Measurements from ENCODE around the gene CLEC12A.
"Not testable (repeated sequence)": the region's sequence is repeated elsewhere in the genome, so short reads cannot be mapped to it uniquely, and the experiment has no call there.

The CLEC12A gene

GRCh38 chr12:9969673-9970072, 1.5 kb upstream of the CLEC12A start:
- no peak for DNase-seq (ENCODE audit: low spot score)

DNA sequence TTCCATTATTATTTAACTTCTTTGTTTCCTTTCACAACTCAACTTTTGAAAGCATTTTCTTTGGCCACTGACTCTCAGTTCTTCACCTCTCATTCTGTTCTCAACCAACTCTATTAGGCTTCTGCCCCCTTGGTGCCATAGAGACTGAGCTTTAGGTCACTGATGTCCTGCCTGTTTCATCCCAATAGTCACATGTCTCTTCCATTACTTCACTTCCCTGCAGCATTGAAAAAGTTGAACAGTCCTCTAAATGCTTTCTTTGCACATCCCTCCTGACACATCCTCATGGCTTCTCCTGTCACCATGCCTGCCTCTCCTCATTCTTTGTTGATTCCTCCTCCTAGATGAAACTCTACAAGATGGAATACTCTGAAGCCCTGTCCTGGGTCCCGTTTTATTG, 2.7 kb downstream of the CLEC12A start:
- DNase-seq (ENCODE audit: low spot score), result no peak

- DNase-seq (ENCODE audit: low spot score), result not testable (repeated sequence)
These were observed 3.5 kb downstream of the CLEC12A start for GRCh38 chr12:9974731-9975130.

DNA sequence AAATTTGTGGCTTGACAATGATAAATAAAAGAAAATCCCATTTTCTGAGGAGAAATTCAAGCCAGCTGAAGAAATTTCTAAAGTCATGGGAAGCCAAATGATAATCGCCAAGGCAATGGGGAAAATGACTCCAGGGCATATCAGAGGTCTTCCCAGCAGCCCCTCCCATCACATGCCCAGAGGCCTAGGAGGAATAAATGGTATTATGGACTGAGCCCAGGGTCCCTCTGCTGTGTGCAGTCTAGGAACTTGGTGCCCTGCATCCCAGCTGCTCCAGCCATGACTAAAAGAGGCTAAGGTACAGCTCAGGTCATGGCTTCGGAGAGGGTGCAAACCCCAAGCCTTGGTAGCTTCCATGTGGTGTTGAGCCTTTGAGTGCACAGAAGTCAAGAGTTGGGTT, 4.4 kb downstream of the CLEC12A start:
- no peak for DNase-seq (ENCODE audit: low spot score)

- DNase-seq (ENCODE audit: low spot score), result not testable (repeated sequence)
These were observed 5.4 kb downstream of the CLEC12A start for GRCh38 chr12:9976626-9977025.

- no peak for DNase-seq (ENCODE audit: low spot score)
These were observed 6.7 kb downstream of the CLEC12A start for GRCh38 chr12:9977916-9978315.

- DNase-seq (ENCODE audit: low spot score), result no peak
These were observed 8.9 kb downstream of the CLEC12A start for GRCh38 chr12:9980126-9980525.

DNA sequence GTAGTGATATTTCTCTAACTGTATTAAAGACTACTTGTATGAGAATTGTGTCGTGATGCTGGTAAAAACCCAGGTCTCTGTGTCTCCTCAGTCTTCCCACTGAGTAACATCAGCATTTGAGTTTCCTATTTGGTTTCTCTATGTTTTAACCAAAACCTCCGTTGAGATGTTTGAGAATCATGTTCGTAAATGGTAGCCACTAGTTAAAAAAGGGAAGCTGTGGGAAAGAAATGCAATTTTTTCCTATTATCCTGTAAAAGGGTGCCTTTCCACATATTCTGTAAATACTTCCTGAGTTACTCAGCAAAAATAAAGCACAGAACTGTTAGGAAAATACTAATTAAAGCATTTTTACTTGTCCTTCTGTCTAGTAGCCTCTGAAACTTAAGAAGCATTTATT, 20.7 kb downstream of the CLEC12A start:
- DNase-seq (ENCODE audit: low spot score), result no peak

DNA sequence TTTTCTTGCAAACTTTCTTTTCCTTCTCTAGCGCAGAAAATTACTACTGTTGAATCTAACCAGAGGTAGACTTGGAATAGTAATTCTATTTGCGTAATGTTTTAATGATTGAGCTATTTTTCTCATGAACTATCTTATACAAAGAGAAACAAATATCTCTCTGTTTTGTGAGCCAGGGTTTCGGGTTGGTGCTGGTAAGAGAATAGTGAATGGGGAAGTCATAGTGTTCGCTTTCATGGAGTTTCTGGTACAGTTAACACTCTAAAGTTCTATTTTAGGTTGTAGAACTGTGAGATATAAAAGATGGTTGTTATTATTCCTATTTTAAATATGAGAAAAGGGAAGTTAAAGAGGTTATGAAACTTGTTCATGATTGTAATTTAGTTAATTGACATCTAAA, 21.1 kb downstream of the CLEC12A start:
- DNase-seq (ENCODE audit: low spot score), result no peak

- no peak for DNase-seq (ENCODE audit: low spot score)
These were observed 27.8 kb downstream of the CLEC12A start, which contains the start of gene CLEC1B for GRCh38 chr12:9999016-9999415. Gene CLEC1B (minus strand): TSS chr12:9999121. CDS start chr12:9999100, 21 bp downstream.

DNA sequence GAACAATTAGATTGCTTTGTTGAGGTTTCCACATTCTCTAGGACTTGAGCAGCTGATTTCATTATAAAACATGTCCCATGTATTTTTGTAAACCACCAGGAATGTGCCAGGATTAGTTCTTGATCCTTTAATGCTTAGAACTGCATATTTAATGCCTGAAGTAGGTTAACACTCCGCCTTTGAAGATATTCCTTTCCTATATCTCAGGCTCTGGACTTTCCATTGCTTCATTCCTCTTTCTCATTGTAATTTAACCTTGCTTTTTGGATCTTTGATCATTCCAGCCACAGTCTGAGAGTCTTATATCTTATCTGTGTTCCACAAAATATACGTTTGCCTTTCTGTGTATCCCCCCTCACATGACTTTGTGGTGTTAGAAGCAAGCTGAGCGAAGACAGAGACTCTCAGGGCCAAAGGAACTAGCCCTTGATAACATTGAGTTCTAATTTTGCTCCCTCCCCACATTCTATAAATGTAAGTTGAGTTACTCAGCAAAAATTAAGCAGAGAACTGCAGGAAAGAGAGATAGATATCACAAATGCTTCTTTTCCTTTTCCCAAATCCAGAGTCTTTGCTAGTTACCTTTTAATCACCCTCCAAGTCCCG, 30.1 kb downstream of the CLEC12A start:
- DNase-seq (ENCODE audit: low spot score), result no peak

- no peak for DNase-seq (ENCODE audit: low spot score)
These were observed 41.6 kb downstream of the CLEC12A start for GRCh38 chr12:10012630-10013330.

- DNase-seq (ENCODE audit: low spot score), result no peak
These were observed 44.2 kb downstream of the CLEC12A start for GRCh38 chr12:10015450-10015849.

GRCh38 chr12:10016881-10017280, 45.7 kb downstream of the CLEC12A start:
- DNase-seq (ENCODE audit: low spot score), result no peak

GRCh38 chr12:10018386-10018785, 47.2 kb downstream of the CLEC12A start:
- no peak for DNase-seq (ENCODE audit: low spot score)

DNA sequence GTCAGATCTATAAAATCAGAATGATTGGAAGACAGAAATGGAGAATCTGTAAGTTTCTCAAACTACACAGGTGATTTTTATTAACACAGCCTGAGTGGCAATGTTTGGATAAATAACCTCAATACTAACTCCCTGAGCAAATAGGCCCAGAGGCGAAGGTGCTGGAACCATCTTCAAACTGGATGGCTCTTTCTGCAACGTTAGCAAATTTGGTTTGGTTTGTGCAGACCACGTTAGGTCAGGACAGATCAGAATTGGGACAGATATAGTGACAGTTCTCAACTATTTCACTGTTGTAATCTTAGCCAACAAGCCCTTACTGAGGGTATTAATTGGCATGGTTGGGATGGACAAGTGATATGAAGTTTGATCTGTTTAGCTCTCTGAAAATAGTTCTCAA, 50.1 kb downstream of the CLEC12A start:
- no peak for DNase-seq (ENCODE audit: low spot score)

- DNase-seq (ENCODE audit: low spot score), result no peak
These were observed 54.0 kb downstream of the CLEC12A start for GRCh38 chr12:10025236-10025635.

GRCh38 chr12:10026666-10027065, 55.5 kb downstream of the CLEC12A start:
- not testable (repeated sequence) for DNase-seq (ENCODE audit: low spot score)

GRCh38 chr12:10027311-10027710, 56.1 kb downstream of the CLEC12A start:
- no peak for DNase-seq (ENCODE audit: low spot score)

- DNase-seq (ENCODE audit: low spot score), result no peak
These were observed 56.5 kb downstream of the CLEC12A start for GRCh38 chr12:10027721-10028120.

- DNase-seq (ENCODE audit: low spot score), result no peak
These were observed 59.2 kb downstream of the CLEC12A start, which contains the start of gene CLEC9A for GRCh38 chr12:10030446-10030845. Gene CLEC9A (plus strand): TSS chr12:10030682. CDS start chr12:10052688, 22,006 bp downstream.

GRCh38 chr12:10031321-10031720, 60.1 kb downstream of the CLEC12A start:
- DNase-seq (ENCODE audit: low spot score), result no peak

DNA sequence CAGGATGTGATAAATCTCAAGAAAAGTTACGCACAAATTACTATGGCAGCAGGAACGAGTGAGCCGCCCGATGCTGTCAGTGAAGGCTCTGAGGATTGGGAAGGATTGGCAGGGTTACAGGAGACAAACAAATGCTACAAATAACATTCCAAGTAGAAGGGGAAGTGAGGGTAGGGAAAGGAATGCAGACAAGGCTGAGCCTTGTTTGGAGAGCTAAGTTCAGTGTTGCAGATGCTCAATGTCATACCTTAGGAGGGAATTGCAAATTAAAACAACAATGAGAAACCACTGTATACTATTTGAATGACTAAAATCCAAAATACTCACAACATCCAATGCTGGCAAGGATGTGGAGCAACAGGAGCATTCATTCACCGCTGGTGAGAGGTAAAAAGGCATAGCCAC, 60.6 kb downstream of the CLEC12A start:
- DNase-seq (ENCODE audit: low spot score), result no peak
